ENCODE results near the gene SLC16A12. TPM values are rescaled to one million over a fixed set of nuclear protein-coding genes. Genes with fewer than 3 reads are reported as not detected.
"Not testable (repeated sequence)": the region's sequence is repeated elsewhere in the genome, so short reads cannot be mapped to it uniquely, and the experiment has no call there.

SLC16A12 gene
- total and polyA plus RNA-seq, 2 of the 4 experiments (the other 2 are of a cell fraction): 1.4 to 1.6 TPM

GRCh38 chr10:89444819-89445218 is 90.6 kb downstream of the SLC16A12 start:
- POLR2A ChIA-PET (ENCODE audit: unreplicated experiment); H3K36me3 ChIP-seq (ENCODE audit: control insufficient read depth, insufficient read depth, low read length); H3K9me3 ChIP-seq (ENCODE audit: control insufficient read depth, insufficient read depth, low read length); H2BK20ac ChIP-seq (ENCODE audit: low read depth, low read length); H3K79me1 ChIP-seq (ENCODE audit: low read depth in 1 of 2, low read length in 2 of 2); BruUV-seq (replicated peaks); H3K9me1 ChIP-seq (ENCODE audit: insufficient read depth, low read length); dilution Hi-C loops (cut with HindIII; ENCODE audit: low sequenced_read_pairs, unreplicated experiment); H3K56ac ChIP-seq (ENCODE audit: extremely low read depth, insufficient read depth, low read length); H3K4ac ChIP-seq (ENCODE audit: low read depth, low read length); H2BK5ac ChIP-seq (ENCODE audit: low read depth, low read length, poor library complexity, severe bottlenecking); ATAC-seq (ENCODE audit: low read depth); H4K91ac ChIP-seq (ENCODE audit: insufficient read depth, low read depth, low read length); H2AK9ac ChIP-seq (replicated peaks; ENCODE audit: low read depth, low read length, poor library complexity); H2BK120ac ChIP-seq (ENCODE audit: low read depth, low read length); H3K23ac ChIP-seq (ENCODE audit: low read depth, low read length); H3K9ac ChIP-seq (ENCODE audit: low read depth, low read length); H2BK15ac ChIP-seq (ENCODE audit: low read depth, low read length); H3K14ac ChIP-seq (replicated peaks; ENCODE audit: low read depth, low read length); H3K4me2 ChIP-seq (ENCODE audit: low read depth, low read length); H2AK5ac ChIP-seq (ENCODE audit: low read depth, low read length); H3K4me3 ChIP-seq (ENCODE audit: insufficient read depth, low read depth, low read length); H3K4me1 ChIP-seq (ENCODE audit: control insufficient read depth, insufficient read depth, low read length); DNase-seq; H4K5ac ChIP-seq (ENCODE audit: low read depth, low read length); intact Hi-C loops (cut with micrococcal nuclease); H3K18ac ChIP-seq (ENCODE audit: low read depth, low read length); H2AFZ ChIP-seq (replicated peaks; ENCODE audit: low read length, poor library complexity); H3K27ac ChIP-seq (ENCODE audit: insufficient read depth, low read length); CTCF ChIA-PET; H4K20me1 ChIP-seq (ENCODE audit: insufficient read depth, low read length); H4K8ac ChIP-seq (ENCODE audit: low read depth in 2 of 2, low read length in 2 of 2); H3K27me3 ChIP-seq (ENCODE audit: control insufficient read depth, insufficient read depth, low read length): not testable (repeated sequence)
- 95% methylated on average over 6 of the region's 7 CpGs; no CpG with 5 or more reads in 1 of the 2 experiments for WGBS, 2 experiments (ENCODE audit: extremely low coverage in 2 of 2, insufficient read length in 1 of 2)
- in situ Hi-C loops (cut with MboI; ENCODE audit: low sequenced_read_pairs): loop anchor here (25.0 kb wide), 1 partner anchor 1417 kb away; the partner anchor contains the start of genes HTR7 and RPP30

Measured in IMR-90 (cell line).